HG03025 (cell line): ENCODE data around the gene RIOK1.

Experiments used
- ATAC-seq: cut with Tn5 transposase; IDR thresholded peaks from one replicate; pipeline ENCODE4 v1.9.1; 2021; ENCODE audit warnings: mild to moderate bottlenecking, moderate library complexity; ENCODE audit not compliant: unreplicated experiment, low FRiP score

Gene RIOK1

GRCh38 chr6:7406743-7407142 lies 17.1 kb downstream of the RIOK1 start:
- ATAC-seq, result no peak

GRCh38 chr6:7409740-7410139 lies 20.1 kb downstream of the RIOK1 start:
- no peak for ATAC-seq

- ATAC-seq, result no peak
These were observed 21.2 kb downstream of the RIOK1 start for GRCh38 chr6:7410851-7411250.

GRCh38 chr6:7411328-7411727 lies 21.7 kb downstream of the RIOK1 start:
- no peak for ATAC-seq

- ATAC-seq, result no peak
These were observed 23.7 kb downstream of the RIOK1 start for GRCh38 chr6:7413151-7413823.

- ATAC-seq, result no peak
These were observed 25.2 kb downstream of the RIOK1 start for GRCh38 chr6:7414811-7415210.

GRCh38 chr6:7417684-7418083 lies 28.1 kb downstream of the RIOK1 start:
- ATAC-seq, result no peak

GRCh38 chr6:7418238-7418905 lies 28.8 kb downstream of the RIOK1 start:
- no peak for ATAC-seq

GRCh38 chr6:7419065-7419464 lies 29.5 kb downstream of the RIOK1 start:
- no peak for ATAC-seq

- ATAC-seq, result no peak
These were observed 31.5 kb downstream of the RIOK1 start for GRCh38 chr6:7421066-7421465.

- no peak for ATAC-seq
These were observed 34.5 kb downstream of the RIOK1 start for GRCh38 chr6:7424058-7424457.

- no peak for ATAC-seq
These were observed 35.6 kb downstream of the RIOK1 start for GRCh38 chr6:7424967-7425807.

GRCh38 chr6:7425808-7426190 lies 36.2 kb downstream of the RIOK1 start:
- no peak for ATAC-seq

- no peak for ATAC-seq
These were observed 37.0 kb downstream of the RIOK1 start for GRCh38 chr6:7426447-7427169.

GRCh38 chr6:7431313-7431673 lies 41.7 kb downstream of the RIOK1 start:
- no peak for ATAC-seq

GRCh38 chr6:7431674-7432390 lies 42.2 kb downstream of the RIOK1 start:
- no peak for ATAC-seq

- ATAC-seq, result no peak
These were observed 42.9 kb downstream of the RIOK1 start for GRCh38 chr6:7432391-7433120.

GRCh38 chr6:7433121-7433617 lies 43.6 kb downstream of the RIOK1 start:
- no peak for ATAC-seq

GRCh38 chr6:7434672-7435071 lies 45.1 kb downstream of the RIOK1 start:
- ATAC-seq, result no peak
